GM21381 (cell line): ENCODE data around the gene PSMD8.
"Not testable (repeated sequence)": the region's sequence is repeated elsewhere in the genome, so short reads cannot be mapped to it uniquely, and the experiment has no call there.

ENCODE experiments used
- ATAC-seq: cut with Tn5 transposase; IDR thresholded peaks from one replicate; pipeline ENCODE4 v1.9.1; 2021; ENCODE audit warnings: mild to moderate bottlenecking, moderate library complexity; ENCODE audit not compliant: unreplicated experiment

PSMD8 gene

GRCh38 chr19:38374332-38375097, at the start of gene PSMD8:
PSMD8 (plus strand) TSS chr19:38374571; CDS start chr19:38374602, 31 bp downstream.
- peak; percentile 95 for ATAC-seq

- ATAC-seq = no peak
Measured at GRCh38 chr19:38326591-38326990, 47.8 kb upstream of the PSMD8 start.

DNA sequence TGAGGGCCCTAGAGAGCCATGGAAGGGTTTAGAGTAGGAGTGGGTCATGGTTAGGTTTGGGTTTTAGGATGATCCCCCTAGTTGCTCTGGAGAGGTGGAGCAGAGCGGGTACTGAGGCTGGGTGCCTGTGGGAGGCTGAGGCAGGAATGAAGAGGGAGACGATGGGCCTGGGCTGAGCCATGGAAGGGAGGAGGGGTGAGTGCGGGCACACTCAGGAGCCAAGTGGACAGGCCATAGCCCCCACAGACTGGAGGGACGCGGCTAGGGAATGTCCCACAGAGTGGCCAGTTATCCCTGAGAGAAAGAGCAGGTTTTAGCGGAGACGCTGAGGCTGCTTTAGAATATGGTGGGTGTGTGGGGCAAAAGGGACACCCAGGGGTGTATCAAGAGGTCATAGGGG, 44.7 kb upstream of the PSMD8 start:
- ATAC-seq = no peak

DNA sequence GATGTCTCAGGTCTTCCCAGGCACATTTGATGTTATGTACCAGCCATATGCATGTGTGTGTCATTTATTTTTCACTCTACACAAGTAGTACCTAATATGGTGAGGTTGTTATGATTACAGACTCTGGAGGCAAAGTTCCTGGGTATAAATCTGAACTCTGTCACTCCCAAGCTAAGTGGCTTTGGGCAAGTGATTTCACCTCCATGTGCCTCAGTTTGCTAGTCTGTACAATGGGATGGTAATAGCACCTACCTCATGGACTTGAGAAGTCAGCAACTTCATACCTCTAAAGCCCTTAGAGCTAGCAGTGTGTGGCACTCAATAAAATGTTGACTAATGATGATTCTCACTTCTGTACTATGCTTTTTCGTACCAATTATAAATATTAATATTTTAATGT, 42.6 kb upstream of the PSMD8 start:
- no peak for ATAC-seq

GRCh38 chr19:38333245-38333644, 41.1 kb upstream of the PSMD8 start:
- ATAC-seq = no peak

- peak; percentile 71 for ATAC-seq
Measured at GRCh38 chr19:38335949-38336637, 38.3 kb upstream of the PSMD8 start.

DNA sequence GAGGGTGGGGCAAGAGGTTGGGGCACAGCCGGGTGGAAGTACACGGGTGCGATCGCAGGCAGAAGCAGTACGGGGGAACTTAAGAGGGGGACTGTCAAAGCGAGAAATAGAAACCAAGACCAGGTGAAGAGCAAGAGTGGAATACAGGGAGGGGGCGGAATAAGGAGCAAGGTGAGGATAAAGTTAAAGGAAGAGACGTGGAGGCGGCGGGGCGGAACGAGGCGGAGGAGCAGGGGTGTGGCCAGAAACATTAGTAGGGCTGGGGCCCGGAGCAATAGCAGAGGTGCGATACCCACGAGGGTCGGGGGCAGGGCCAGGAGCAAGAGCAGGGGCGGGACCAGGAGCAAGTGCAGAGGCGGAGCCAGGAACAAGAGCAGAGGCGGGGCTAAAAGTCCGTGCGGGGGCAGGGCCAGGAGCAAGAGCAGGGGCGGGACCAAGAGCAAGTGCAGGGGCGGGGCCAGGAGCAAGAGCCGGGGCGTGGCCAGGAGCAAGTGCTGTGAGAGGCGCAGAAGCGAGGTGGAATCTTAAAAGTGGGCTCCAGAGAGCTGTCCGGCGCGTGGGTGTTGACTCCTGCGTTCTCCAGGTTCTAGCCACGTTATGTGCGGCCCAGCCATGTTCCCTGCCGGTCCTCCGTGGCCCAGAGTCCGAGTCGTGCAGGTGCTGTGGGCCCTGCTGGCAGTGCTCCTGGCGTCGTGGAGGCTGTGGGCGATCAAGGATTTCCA, 37.6 kb upstream of the PSMD8 start:
- ATAC-seq = peak; percentile 47

- no peak for ATAC-seq
Measured at GRCh38 chr19:38337360-38337653, 37.1 kb upstream of the PSMD8 start.

DNA sequence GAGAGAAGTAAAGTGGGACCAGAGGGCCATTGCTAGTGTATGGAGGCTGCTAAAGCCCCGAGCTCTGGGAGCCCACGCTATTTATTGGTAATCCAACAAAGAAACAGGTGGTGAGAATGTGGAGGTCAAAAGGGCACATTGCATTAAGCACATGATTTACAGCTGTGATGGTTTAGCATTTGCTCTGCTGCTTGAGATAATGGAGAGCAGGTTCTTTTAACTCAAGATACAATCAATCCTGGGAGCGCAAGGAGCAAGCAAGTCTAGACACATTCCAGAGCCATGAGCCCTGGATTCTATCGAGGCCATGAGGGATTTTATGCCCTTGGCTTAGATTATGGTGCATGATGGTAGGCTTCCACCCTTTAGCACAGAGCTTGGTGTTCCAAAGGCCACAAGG, 35.4 kb upstream of the PSMD8 start:
- ATAC-seq = not testable (repeated sequence)

GRCh38 chr19:38340927-38341326, 33.4 kb upstream of the PSMD8 start:
- no peak for ATAC-seq

DNA sequence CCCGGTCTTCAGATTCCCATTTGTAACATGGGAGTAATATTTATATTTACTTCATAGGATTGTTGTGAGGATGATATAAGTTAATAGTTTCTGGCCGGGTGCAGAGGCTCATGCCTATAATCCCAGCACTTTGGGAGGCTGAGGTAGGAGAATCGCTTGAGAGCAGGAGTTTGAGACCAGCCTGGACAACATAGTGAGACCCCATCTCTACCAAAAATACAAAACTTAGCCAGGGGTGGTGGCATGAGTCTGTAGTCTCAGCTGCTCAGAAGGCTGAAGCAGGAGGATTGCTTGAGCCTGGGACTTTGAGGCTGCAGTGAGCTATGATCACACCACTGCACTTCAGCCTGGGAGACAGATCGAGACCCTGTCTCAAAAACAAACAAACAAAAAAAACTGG, 27.5 kb upstream of the PSMD8 start:
- ATAC-seq = no peak

DNA sequence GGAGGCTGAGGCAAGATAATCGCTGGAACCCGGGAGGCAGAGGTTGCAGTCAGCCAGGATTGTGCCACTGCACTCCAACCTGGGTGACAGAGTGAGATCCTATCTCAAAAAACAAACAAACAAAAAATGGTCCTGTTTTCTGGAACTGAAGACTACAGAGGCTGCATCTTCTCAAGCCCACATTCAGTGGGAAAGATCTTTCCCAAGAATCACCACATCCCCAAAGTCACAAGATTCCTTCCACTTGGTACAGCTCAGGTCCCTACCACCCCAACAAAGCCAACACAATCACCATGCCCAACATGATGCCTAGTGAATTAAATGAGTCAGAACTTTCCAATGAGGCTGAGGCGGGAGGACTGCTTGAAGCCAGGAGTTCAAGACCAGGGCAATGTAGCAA, 23.5 kb upstream of the PSMD8 start:
- no peak for ATAC-seq

DNA sequence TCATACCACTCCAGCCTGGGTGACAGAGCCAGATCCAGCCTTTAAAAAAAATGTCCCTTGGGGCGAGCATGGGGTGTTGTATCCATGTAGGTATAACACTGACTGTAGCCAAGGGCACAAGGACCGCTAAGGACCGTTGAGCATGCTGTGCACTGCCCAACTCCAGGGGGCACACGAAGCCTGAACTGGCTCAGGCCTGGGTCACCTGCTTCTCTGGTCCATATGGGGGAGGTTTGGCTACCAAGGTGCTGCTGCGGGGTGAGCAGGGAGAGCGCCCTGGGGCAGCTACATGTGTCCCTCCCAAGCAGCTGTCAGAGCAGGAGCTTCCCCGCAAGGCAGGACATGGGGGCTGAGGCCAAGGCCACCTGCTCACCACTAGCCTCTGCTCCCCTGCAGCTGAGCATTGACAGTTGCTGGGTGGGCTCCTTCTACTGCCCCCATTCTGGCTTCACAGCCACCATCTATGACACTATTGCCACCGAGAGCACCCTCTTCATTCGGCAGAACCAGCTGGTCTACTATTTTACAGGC, 22.4 kb upstream of the PSMD8 start:
- no peak for ATAC-seq

GRCh38 chr19:38352611-38353010, 21.8 kb upstream of the PSMD8 start:
- no peak for ATAC-seq

DNA sequence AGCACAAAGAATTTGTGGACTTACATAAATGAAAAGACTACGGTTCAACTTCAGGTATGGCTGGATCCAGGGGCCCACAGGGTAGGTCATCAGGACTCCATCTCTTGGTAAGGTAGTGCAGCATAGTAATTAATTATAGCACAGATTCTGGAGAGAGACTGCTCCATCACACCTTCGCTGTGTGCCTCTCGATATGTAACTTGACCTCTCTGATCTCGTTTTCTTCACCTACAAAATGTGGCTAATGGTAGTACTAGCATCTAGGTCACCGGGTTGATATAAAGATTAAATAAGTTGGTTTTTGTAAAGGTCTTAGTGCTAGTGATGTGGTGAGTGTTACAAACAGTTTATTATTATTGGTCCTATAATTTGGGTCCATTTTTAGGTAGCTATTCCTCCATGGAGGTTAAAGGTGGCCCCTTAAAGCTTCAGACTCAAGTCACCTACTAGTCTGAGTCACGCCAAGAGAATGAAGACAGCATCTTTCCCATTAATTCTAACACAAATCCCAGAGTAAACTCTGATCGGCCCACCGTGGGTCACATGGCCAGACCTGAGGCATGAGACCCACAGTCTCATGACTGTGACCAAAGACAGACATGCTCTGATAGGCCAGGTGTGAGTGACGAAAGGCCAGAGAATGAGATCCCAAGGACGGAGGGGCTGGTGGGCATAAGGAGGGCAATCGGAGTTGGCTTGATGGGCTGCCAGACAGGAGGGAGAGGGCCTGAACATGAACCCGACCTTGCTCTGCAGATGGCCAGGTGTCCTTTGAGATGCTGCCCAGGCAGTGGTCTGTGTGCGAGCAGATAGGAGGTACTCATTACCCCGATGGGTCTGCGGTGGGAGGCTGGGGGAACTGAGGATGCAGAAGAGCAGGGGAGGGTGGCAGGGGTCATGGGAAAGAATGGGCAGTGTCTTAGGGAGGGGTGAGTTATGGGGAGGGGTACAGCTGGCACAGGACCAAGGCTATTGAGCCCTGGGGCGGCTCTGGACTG, 18.3 kb upstream of the PSMD8 start:
- no peak for ATAC-seq

- ATAC-seq = no peak
Measured at GRCh38 chr19:38358071-38358470, 16.3 kb upstream of the PSMD8 start.

- ATAC-seq = no peak
Measured at GRCh38 chr19:38359242-38360021, 14.9 kb upstream of the PSMD8 start.

- no peak for ATAC-seq
Measured at GRCh38 chr19:38360351-38360750, 14.0 kb upstream of the PSMD8 start.

DNA sequence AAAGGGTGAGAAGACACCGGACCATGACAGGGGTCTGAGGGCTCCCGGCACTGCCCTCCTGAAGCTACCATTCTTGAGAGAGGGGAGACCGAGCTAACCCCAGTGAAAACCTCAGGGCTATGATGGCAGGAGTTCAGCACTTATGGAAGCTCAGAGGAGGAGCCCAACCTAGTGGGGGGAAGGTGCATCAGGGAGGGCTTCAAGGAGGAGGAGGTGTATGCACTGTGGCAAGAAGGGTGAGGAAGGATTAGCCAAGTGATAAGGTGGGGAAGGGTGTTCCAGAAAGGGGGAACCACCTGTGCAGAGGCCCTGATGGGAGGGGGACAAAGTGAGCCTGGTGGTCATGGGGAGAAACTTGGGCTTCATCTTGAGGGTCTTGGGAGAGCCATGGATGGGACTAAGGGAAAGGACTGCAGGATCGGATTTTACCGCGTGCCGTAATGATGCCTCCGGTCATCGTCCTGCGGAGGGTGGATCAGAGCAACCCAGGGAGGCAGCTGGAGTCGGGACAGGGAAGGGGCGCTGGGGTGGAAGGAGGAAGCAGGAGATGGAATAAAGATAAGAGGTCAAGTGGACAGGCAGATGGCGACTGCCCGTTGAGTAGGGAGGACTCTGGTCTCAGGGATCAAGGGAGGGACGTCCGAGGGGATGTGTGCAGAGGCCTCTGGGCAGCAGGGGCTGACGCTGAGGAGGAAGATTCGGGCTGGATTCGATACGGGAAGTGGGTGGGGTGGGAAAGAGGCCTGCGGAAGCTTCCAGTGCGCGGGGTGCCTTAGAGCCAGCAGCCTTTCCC, 13.3 kb upstream of the PSMD8 start:
- no peak for ATAC-seq
